ENCODE results near the gene LCN15. TPM values are rescaled to one million over a fixed set of nuclear protein-coding genes. Genes with fewer than 3 reads are reported as not detected.

Gene LCN15
- total RNA-seq, 1 donor from 2014 or later, result not detected

DNA sequence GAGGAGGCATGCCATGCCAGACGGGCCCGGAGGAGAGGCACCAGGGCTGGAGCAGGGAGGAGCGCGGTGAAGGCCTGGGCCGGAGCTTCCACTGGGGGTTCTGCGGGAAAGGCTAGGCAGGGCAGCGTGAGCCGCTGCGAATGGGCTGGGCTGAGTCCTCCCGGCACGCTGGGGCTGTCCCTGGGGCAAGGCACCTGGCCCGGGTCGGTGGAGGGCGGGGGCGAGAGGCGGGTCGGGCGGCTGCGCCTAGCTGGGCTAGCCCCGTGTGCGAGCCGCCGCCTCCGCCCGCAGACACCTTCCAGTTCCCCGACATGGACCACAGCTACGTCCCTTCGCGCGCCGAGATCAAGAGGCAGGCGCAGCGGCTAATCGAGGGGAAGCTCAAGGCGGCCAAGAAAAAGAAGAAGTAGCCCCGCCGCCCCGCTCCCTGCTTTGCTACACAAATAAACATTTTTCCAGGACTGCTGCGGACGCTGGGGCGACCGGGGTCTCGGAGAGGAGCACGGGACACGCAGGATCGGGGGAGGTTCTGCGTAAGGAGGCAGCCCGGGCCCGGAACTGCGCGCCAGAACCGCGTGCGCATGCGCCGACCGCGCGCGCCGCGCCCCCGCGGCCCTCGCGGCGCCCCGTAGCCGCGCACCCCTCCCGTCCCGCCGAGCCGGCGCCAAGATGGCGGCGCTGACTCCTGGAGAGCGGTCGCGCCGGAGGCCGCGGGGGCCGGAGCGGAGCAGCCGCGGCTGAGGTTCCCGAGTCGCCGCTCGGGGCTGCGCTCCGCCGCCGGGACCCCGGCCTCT lies 43.2 kb upstream of the LCN15 start, which contains the start of gene RABL6:
Gene RABL6, plus strand, starts transcription at position 668 of the 794 bp plus-strand sequence. CDS start 249 bp downstream, outside the sequence.
- peaks cover 32% of the 10 kb centered on the region for H3K4me1 Mint-ChIP-seq
- H3K79me2 ChIP-seq (ENCODE audit: low read depth), result peaks cover 46% of the 10 kb centered on the region
- H4K20me1 ChIP-seq (ENCODE audit: low read depth), result peaks cover 39% of the 10 kb centered on the region
- peak within 1 kb of the TSS; percentile 83 for H3K9ac ChIP-seq
- H2AFZ ChIP-seq (replicated peaks), result peak within 1 kb of the TSS; percentile 94
- H3K4me2 ChIP-seq, result peak within 1 kb of the TSS; percentile 92
- peak within 1 kb of the TSS; percentile 100 for H3K4me3 ChIP-seq
- DNase-seq (ENCODE audit: low spot score), result peak; percentile 92
- peaks cover 2% of the 10 kb centered on the region for H3K9me3 Mint-ChIP-seq
- H3K27ac Mint-ChIP-seq, result peak within 1 kb of the TSS; percentile 13
- H3K27me3 Mint-ChIP-seq (ENCODE audit: insufficient read depth, low read depth), result peaks cover 6% of the 10 kb centered on the region
- H3K9me3 ChIP-seq (ENCODE audit: low read depth), result no peaks in the 10 kb centered on the region
- H3K4me3 Mint-ChIP-seq, result peak within 1 kb of the TSS; percentile 91
- TF ChIP-seq, protein P1, sequence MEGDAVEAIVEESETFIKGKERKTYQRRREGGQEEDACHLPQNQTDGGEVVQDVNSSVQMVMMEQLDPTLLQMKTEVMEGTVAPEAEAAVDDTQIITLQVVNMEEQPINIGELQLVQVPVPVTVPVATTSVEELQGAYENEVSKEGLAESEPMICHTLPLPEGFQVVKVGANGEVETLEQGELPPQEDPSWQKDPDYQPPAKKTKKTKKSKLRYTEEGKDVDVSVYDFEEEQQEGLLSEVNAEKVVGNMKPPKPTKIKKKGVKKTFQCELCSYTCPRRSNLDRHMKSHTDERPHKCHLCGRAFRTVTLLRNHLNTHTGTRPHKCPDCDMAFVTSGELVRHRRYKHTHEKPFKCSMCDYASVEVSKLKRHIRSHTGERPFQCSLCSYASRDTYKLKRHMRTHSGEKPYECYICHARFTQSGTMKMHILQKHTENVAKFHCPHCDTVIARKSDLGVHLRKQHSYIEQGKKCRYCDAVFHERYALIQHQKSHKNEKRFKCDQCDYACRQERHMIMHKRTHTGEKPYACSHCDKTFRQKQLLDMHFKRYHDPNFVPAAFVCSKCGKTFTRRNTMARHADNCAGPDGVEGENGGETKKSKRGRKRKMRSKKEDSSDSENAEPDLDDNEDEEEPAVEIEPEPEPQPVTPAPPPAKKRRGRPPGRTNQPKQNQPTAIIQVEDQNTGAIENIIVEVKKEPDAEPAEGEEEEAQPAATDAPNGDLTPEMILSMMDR (IDR thresholded peaks at IDR 0.05), result no peak
- no peak for TF ChIP-seq EZH2phosphoT487 (IDR thresholded peaks at IDR 0.05)
- no peak for TF ChIP-seq EZH2 (IDR thresholded peaks at IDR 0.05)
- peaks cover 3% of the 10 kb centered on the region for H3K36me3 ChIP-seq
- H3K27me3 ChIP-seq, result no peaks in the 10 kb centered on the region
- no peaks in the 10 kb centered on the region for H3F3A ChIP-seq (ENCODE audit: low read depth)
- H3K27ac ChIP-seq, result peak within 1 kb of the TSS; percentile 61
- peaks cover 25% of the 10 kb centered on the region for H3K4me1 ChIP-seq
- peaks cover 16% of the 10 kb centered on the region for H3K36me3 Mint-ChIP-seq

DNA sequence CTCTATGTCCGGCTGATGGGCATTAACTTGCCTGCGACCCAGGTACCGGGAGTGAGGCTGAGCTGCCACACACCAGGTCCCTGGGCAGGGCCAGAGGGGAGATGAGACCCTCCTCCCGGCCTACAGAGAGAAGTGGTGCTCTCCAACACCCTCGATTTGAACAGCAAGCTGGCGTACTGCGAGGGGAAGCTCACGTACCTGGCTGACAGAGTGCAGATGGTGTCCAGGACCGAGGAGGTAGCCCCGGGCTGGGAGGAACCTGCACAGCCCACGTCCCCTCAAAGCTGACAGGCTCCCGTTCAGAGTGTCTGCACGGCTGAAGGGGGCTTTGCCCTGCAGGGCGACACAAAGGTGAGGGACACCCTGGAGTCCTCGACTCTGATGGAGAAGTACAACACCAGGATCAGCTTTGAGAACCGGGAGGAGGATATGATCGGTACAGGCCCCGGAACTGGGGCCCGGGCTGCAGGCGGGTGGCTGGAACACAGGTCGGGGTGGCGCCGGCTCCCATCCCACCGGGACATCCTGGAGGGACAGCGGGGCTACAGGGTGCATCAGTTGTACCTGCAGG lies 42.4 kb upstream of the LCN15 start:
- H2AFZ ChIP-seq (replicated peaks), result no peak overlapping the region
- H3K9me3 ChIP-seq (ENCODE audit: low read depth), result no peaks in the 10 kb centered on the region
- Mint-ChIP-seq H3K4me3 (peak overlapping the region; percentile 91), H3K36me3 (peaks cover 16% of the 10 kb centered on the region), H3K9me3 (peaks cover 2% of the 10 kb centered on the region), H3K27me3 (ENCODE audit: insufficient read depth, low read depth) (peaks cover 13% of the 10 kb centered on the region), H3K4me1 (peaks cover 37% of the 10 kb centered on the region), H3K27ac (no peak overlapping the region)
- peaks cover 25% of the 10 kb centered on the region for H3K4me1 ChIP-seq
- DNase-seq (ENCODE audit: low spot score), result no peak
- TF ChIP-seq EZH2phosphoT487 (IDR thresholded peaks at IDR 0.05) (no peak), EZH2 (IDR thresholded peaks at IDR 0.05) (no peak)
- TF ChIP-seq, protein P1 (IDR thresholded peaks at IDR 0.05), result no peak
- H3K36me3 ChIP-seq, result peaks cover 3% of the 10 kb centered on the region
- H3K27ac ChIP-seq, result no peak overlapping the region
- H3K79me2 ChIP-seq (ENCODE audit: low read depth), result peaks cover 38% of the 10 kb centered on the region
- peaks cover 5% of the 10 kb centered on the region for H3K27me3 ChIP-seq
- peak overlapping the region; percentile 92 for H3K4me2 ChIP-seq
- peaks cover 5% of the 10 kb centered on the region for H3F3A ChIP-seq (ENCODE audit: low read depth)
- H3K4me3 ChIP-seq, result peak overlapping the region; percentile 100
- peaks cover 33% of the 10 kb centered on the region for H4K20me1 ChIP-seq (ENCODE audit: low read depth)
- H3K9ac ChIP-seq, result no peak overlapping the region

DNA sequence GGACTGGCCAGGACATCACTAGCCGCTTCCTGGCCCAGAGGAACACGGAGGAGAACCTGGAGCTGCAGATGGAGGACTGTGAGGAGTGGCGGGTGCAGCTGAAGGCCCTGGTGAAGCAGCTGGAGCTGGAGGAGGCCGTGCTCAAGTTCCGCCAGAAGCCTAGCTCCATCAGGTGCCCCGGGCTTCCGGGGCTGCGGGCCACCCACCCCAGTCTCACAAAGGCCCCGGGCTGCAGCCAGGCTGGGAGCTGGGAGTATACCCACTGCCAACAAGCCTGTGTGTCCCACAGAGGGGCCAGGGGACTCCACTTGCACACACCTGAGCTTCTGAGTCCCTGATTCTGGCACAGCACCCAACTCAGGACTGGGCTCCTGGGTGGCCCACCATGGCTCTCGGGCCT lies 41.7 kb upstream of the LCN15 start:
- Histone ChIP-seq H3K79me2 (ENCODE audit: low read depth) (peaks cover 32% of the 10 kb centered on the region), H3K9ac (no peak overlapping the region), H3F3A (ENCODE audit: low read depth) (peaks cover 11% of the 10 kb centered on the region), H4K20me1 (ENCODE audit: low read depth) (peaks cover 27% of the 10 kb centered on the region), H2AFZ (replicated peaks) (no peak overlapping the region), H3K27ac (no peak overlapping the region), H3K27me3 (peaks cover 5% of the 10 kb centered on the region), H3K4me2 (no peak overlapping the region), H3K9me3 (ENCODE audit: low read depth) (no peaks in the 10 kb centered on the region), H3K36me3 (peaks cover 3% of the 10 kb centered on the region), H3K4me3 (no peak overlapping the region), H3K4me1 (peaks cover 29% of the 10 kb centered on the region)
- Mint-ChIP-seq H3K36me3 (peaks cover 15% of the 10 kb centered on the region), H3K4me3 (peak overlapping the region; percentile 91), H3K9me3 (peaks cover 2% of the 10 kb centered on the region), H3K27ac (no peak overlapping the region), H3K27me3 (ENCODE audit: insufficient read depth, low read depth) (peaks cover 16% of the 10 kb centered on the region), H3K4me1 (peaks cover 40% of the 10 kb centered on the region)
- no peak for TF ChIP-seq EZH2phosphoT487 (IDR thresholded peaks at IDR 0.05)
- TF ChIP-seq EZH2 (IDR thresholded peaks at IDR 0.05), result no peak
- TF ChIP-seq, protein P1 (IDR thresholded peaks at IDR 0.05), result no peak
- no peak for DNase-seq (ENCODE audit: low spot score)
